Activated CD4-positive, alpha-beta T cell treated with anti-CD3 and anti-CD28 coated beads, Interleukin-2, amount 50 U/mL, for 1 hour (primary cell): ENCODE data around the gene CREBBP.
"Not testable (repeated sequence)": the region's sequence is repeated elsewhere in the genome, so short reads cannot be mapped to it uniquely, and the experiment has no call there.

Source experiments
- DNase-seq: peaks from one replicate; pipeline ENCODE4 v3.0.0-alpha.2; 2020

Gene CREBBP

GRCh38 chr16:3880623-3881498 is at the start of gene CREBBP:
TSS of gene CREBBP (minus strand) at chr16:3880713. CDS start at chr16:3879916, 797 bp downstream.
- peak; percentile 85 for DNase-seq

DNA sequence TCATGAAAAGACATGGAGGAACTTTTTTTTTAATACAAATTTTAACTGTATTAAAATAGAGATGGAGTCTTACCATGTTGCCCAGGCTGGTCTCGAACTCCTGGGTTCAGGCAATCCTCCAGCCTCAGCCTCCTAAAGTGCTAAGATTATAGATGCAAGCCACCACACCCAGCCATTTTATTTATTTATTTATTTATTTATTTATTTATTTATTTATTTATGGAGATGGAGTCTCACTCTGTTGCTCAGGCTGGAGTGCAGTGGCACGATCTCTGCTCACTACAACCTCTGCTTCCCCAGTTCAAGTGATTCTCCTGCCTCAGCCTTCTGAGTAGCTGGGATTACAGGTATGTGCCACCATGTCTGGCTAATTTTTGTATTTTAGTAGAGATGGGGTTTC is 46.6 kb upstream of the CREBBP start:
- not testable (repeated sequence) for DNase-seq

DNA sequence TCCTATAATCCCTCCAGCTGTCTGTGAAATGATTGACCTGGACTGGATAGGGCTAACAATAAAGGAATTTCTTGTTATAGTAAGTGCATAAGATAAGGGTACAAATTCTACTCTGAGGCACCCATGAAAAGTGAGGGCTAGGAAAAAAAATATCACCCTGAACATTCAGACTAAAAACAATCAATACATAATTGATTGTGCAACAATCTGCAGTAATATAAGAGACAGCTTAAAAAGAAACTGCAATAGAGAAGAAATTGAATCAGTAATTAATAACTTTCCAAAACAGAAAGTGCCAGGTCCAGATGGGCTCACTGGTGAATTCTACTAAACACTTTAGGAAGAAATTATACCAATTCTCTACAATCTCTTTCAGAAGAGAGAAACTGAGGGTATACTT is 44.2 kb upstream of the CREBBP start:
- no peak for DNase-seq

DNA sequence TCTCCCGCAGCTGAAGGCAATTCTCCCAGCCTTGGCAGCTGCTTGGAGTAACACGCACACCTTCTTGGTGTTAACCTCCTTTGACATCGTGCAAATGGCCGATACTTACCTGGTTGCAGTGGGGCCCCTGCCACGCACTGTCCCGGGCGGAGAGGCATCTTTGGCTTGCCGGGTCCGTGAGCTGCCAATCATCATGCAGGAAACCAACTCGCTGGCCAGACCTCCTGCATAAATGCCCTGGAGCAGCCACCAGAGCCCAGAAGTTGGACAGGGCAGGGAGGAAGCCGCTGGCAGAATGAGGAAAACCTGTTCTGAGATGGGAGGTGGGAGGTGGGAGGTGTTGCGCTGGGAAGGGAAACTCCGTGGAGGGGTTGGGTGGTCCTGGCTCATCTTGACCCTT is 41.7 kb upstream of the CREBBP start:
- DNase-seq: no peak

DNA sequence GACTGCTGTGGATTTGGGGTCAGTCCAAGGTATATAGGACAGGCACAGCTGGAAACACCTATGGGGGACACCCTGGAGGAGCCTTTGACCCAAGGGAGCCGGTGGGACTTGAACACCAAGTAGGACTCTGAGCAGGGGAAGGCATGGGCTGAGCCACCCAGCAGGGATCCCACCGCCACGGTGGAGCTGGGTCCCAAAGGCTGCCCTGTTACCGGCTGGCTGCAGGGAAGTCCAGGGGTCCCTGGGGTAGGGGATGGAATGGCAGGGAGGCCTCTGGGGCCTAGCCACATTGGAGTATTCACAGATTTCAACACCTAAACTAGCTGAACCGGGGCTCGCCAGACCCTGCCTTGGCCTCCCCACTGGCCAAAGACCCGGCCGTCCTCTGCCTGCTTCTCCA is 39.7 kb upstream of the CREBBP start:
- no peak for DNase-seq

- DNase-seq: no peak
Observed at GRCh38 chr16:3919413-3919812, 38.9 kb upstream of the CREBBP start.

DNA sequence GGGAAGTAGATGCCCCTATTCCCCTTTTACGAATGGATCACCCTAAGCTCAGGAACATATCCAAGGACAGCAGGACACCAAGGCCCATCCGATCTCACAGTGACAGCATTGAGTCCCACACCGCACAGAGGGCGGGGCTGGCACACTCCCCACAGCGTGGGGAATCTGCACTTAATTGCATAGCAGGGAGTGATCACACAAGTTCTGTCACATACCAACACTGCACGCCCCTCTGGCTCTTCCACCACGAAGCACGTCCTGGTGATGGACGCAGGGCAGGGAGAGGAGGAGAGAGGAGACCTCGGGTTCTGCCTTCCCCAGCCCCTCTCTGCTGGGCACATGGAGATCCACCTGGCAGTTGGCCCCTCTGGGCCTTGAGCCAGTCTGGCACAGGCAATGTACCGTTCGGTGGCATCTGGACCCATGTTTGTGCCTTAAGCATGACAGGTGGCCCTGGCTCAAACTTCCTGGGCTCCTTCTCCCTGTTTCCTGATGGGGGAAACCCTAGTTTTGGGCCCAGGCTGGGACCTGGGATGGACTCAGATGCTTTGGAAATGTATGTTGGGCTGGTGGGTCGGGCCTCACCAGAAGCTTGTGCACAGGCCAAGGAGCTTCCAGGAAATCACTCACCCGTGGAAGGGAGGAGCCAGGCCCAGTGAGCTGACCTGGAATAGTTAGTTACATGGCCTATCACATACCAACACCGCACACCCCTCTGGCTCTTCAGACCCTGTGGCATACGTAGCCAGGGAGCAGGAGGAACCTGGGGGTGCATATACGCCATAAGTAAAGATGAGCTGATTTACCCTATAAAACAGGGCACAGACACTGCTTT is 35.1 kb upstream of the CREBBP start:
- DNase-seq: no peak

GRCh38 chr16:3912897-3913296 is 32.4 kb upstream of the CREBBP start:
- no peak for DNase-seq

- DNase-seq: no peak
Observed at GRCh38 chr16:3912373-3912772, 31.9 kb upstream of the CREBBP start.

GRCh38 chr16:3911741-3912140 is 31.2 kb upstream of the CREBBP start:
- DNase-seq: not testable (repeated sequence)

DNA sequence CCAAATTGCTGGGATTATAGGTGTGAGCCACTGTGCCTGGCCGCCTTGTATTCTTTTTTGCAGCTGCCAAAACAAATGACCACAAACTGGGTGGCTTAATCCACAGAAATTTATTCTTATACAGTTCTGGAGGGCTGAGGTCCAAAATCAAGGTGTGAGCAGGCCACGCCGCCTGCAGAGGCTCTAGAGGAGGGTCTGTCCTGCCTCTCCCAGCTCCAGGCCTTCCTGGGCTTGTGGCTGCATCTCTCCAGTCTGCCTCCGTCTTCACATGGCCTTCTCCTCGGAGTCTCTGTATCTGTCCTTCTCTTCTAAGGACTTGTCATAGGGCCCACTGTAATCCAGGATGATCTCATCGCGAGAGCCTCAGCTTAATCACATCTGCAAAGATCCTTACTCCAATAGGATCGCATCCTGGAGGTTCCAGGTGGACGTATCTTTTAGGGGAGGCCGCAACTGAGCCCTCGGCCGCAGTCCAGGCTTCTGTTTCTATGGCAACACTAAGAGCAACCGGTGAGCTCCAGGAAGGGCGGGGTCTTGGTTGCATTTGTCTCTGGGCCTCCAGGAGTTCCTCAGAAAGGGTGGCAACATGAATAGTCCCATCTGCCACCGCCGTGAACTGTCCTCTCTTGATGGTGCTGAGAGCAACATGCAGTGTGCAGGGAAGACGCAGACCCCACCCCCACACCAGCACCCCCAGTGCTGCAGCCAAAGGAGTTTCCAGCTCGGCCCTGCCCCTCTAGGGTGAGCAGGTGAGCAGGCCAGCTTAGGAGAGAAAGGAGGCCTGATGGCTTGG is 29.5 kb upstream of the CREBBP start:
- no peak for DNase-seq

GRCh38 chr16:3908951-3909437 is 28.5 kb upstream of the CREBBP start:
- no peak for DNase-seq

DNA sequence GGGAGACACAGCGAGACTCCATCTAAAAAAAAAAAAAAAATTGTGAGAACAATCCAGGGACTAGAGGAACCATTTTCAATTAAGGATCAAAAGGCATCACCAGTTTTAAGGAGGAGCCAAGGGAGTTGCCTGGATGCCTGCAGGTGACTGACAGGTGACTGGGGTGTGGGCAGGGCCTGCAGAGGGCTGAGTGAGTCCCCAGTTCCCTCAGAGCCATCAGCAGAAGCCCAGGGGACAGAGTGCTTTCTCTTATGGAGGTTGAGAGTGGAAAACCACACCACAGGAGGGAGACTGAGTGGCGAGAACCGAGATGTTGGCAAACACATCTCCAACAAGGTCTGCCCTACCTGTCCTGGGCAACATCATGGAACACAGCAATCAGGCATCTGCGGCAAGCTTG is 27.1 kb upstream of the CREBBP start:
- no peak for DNase-seq

- no peak for DNase-seq
Observed at GRCh38 chr16:3906363-3906762, 25.9 kb upstream of the CREBBP start.

GRCh38 chr16:3904875-3905274 is 24.4 kb upstream of the CREBBP start:
- DNase-seq: no peak

DNA sequence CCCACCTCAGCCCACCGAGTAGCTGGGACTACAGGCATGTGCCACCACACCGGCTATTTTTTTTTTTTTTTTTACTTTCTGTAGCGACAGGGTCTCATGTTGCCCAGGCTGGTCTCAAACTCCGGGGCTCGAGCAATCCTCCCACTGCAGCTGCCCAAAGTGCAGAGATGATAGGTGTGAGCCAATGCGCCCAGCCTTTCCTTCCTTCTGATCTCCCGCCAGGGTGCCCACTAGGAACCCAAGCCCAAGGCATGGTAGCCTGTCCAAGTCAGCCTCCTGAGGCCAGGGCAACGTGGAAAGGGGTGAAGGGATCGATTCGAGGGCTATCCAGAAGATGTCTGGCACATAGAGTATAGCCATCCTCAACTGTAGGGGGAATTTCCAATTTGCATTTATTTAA is 9.6 kb upstream of the CREBBP start:
- no peak for DNase-seq

GRCh38 chr16:3889059-3889458 is 8.5 kb upstream of the CREBBP start:
- DNase-seq: no peak

GRCh38 chr16:3885999-3886398 is 5.5 kb upstream of the CREBBP start:
- not testable (repeated sequence) for DNase-seq

GRCh38 chr16:3884398-3884797 is 3.9 kb upstream of the CREBBP start:
- no peak for DNase-seq

GRCh38 chr16:3882531-3882930 is 2.0 kb upstream of the CREBBP start:
- DNase-seq: no peak

DNA sequence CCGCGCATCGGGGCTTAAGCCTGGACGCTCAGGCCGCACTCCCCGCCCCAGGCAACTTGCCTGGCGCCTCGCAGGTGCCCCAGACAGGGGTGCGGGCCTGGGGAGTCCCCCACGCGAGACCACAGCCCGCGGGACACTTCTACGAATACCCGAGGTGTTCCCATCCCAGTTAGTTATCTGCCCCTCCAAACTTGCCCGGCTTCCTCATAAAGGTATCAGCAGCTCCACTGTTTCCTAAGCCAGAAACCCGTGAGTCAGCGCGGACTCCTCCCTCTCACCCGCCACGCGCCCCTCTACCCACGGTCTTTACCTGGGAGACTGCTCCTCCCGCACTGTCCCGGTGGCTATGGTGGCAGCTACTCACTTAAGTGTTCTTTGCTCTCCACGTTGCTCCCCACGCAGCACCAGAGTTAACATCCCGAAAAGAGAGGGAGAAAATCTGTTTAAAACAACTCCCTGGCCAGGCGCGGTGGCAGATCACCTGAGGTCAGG is 1.0 kb upstream of the CREBBP start:
- DNase-seq: no peak

DNA sequence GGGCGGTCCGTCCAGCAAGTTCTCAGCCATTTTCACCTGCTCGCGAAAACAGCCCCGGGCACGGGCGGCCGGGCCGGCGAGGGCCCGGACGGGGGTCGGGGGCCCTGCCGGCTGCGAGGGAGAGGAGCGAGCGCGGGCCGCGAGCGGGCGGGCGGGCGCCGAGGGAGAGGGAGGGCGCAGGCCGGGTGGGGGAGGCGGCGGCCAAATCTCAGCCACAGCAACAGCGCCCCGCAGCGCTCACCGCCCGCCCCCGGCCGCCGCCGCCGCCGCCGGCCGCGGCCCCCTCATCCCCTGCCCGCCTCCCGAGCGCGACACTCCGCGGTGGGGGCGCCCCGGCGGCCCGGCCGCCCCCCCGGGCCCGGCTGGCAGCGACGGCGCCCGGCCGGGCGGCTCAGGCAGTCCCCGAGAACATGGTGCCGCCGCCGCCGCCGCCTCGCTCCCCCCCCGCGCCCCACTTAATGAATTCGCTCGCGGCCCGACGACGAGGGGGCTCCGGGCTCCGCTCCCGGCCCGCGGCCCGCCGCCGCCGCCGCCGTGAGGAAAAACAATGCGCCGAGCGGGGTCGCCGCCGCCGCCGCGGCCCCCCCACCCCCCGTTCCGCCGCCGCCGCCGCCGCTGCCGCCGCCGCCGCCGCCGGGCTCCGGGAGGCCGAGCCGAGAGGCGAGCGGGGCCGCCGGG is 487 bp downstream of the CREBBP start:
- peak; percentile 73 for DNase-seq
